OCI-LY7 (cell line): ENCODE data around the gene GULP1. TPM values are rescaled to one million over a fixed set of nuclear protein-coding genes. Genes with fewer than 3 reads are reported as not detected.

Experiments used
- BruUV-seq: library from RNA; stranded (reverse); fragments of 400-500 nt; replicated peaks from 2 replicates; lab custom pipeline; 2021; lab: Mats Ljungman, UMichigan
- CTCF ChIA-PET: fragments of 300-600 bp; sonication (Branson Sonifier 250); formaldehyde crosslinking; loops from one replicate; lab custom pipeline; 2022; ENCODE audit warnings: antibody characterized with exemption; ENCODE audit not compliant: unreplicated experiment; lab: Charles Lee
- POLR2A ChIA-PET: fragments of 300-600 bp; sonication (Branson Sonifier 250); formaldehyde crosslinking; loops from one replicate; lab custom pipeline; 2022; ENCODE audit warnings: antibody characterized with exemption; lab: Charles Lee
- DNase-seq: peaks from one replicate; pipeline ENCODE4 v3.0.0-alpha.2; 2015; ENCODE audit warnings: low spot score
- H2AFZ ChIP-seq: fragments of 200-600 bp; sonication (generic), shearing (Covaris generic); 2 replicates; pipeline ENCODE4 v1.6.1; 2014; ENCODE audit warnings: mild to moderate bottlenecking, antibody characterized with exemption, low read length, moderate library complexity
- H3K27ac ChIP-seq: fragments of 200-600 bp; sonication (generic); 2 replicates; pipeline ENCODE4 v1.5.1; 2014; ENCODE audit warnings: mixed run types, low read depth, mild to moderate bottlenecking, moderate library complexity, low read length, inconsistent platforms; ENCODE audit not compliant: poor library complexity, severe bottlenecking
- H3K36me3 ChIP-seq: fragments of 200-600 bp; sonication (generic); 2 replicates; pipeline ENCODE4 v1.6.1; 2014; ENCODE audit warnings: mild to moderate bottlenecking, antibody characterized with exemption, low read length, moderate library complexity, mixed read lengths; ENCODE audit not compliant: insufficient read depth
- H3K4me1 ChIP-seq: fragments of 200-600 bp; sonication (generic); 2 replicates; pipeline ENCODE4 v1.5.1; 2014; ENCODE audit warnings: mild to moderate bottlenecking, low read length; ENCODE audit not compliant: insufficient read depth, poor library complexity, severe bottlenecking
- H3K4me2 ChIP-seq: fragments of 200-600 bp; sonication (generic); 2 replicates; pipeline ENCODE4 v1.6.1; 2014; ENCODE audit warnings: mild to moderate bottlenecking, low read length
- H3K4me3 ChIP-seq: fragments of 200-600 bp; sonication (generic); 2 replicates; pipeline ENCODE4 v1.5.1; 2014; ENCODE audit warnings: mild to moderate bottlenecking, low read depth, low read length; ENCODE audit not compliant: poor library complexity, severe bottlenecking
- H3K79me2 ChIP-seq: fragments of 200-600 bp; sonication (generic); 2 replicates; pipeline ENCODE4 v1.6.1; 2016; ENCODE audit warnings: low read depth, mild to moderate bottlenecking, low read length, moderate library complexity, mixed read lengths; ENCODE audit not compliant: insufficient read depth
- H3K9me2 ChIP-seq: fragments of 200-600 bp; sonication (generic); 2 replicates; pipeline ENCODE4 v1.6.1; 2016; ENCODE audit warnings: mild to moderate bottlenecking, low read length, mixed read lengths; ENCODE audit not compliant: insufficient read depth
- H3K9me3 ChIP-seq: fragments of 200-600 bp; sonication (generic); 2 replicates; pipeline ENCODE4 v1.6.1; 2014; ENCODE audit warnings: mild to moderate bottlenecking, mixed run types, low read length, mixed read lengths
- H4K20me1 ChIP-seq: fragments of 200-600 bp; sonication (generic); 2 replicates; pipeline ENCODE4 v1.6.1; 2014; ENCODE audit warnings: mild to moderate bottlenecking, antibody characterized with exemption, low read length, moderate library complexity, mixed read lengths; ENCODE audit not compliant: insufficient read depth
- CTCF ChIP-seq: fragments of 200-600 bp; sonication (generic); conservative IDR thresholded peaks from 2 replicates; pipeline ENCODE4 v1.5.1; 2014; ENCODE audit warnings: mild to moderate bottlenecking, antibody characterized with exemption, low read length, moderate library complexity, mixed read lengths
- EZH2phosphoT487 ChIP-seq: fragments of 200-600 bp; sonication (generic); IDR thresholded peaks from 2 replicates; pipeline ENCODE4 v1.6.1; 2018; ENCODE audit warnings: low read depth, borderline replicate concordance, mild to moderate bottlenecking, mixed run types, antibody characterized with exemption, low read length, moderate library complexity, mixed read lengths
- intact Hi-C: fragments of 100-400 bp; cut with micrococcal nuclease; formaldehyde crosslinking; loops from one replicate; pipeline ENCODE4 v1.10.0; 2022; ENCODE audit not compliant: unreplicated experiment
- total RNA-seq, 2 experiments: library from RNA; depleted of rRNA in 1 of 2; stranded (reverse); fragments of >200 nt in 1 of 2; shearing (Covaris generic) in 1 of 2; gene quantifications; 2 replicates each; pipeline ENCODE4 v1.2.3, GENCODE V29; 2014 to 2022

Gene GULP1
- total RNA-seq, 2 experiments from 2014 or later: not detected

GRCh38 chr2:188367164-188367563, 75.5 kb downstream of the GULP1 start:
- Histone ChIP-seq H3K4me3 (no peak overlapping the region), H3K9me3 (no peaks in the 10 kb centered on the region), H3K4me2 (no peak overlapping the region), H3K4me1 (no peaks in the 10 kb centered on the region), H3K27ac (no peak overlapping the region), H3K9me2 (no peaks in the 10 kb centered on the region), H2AFZ (no peak overlapping the region), H4K20me1 (no peaks in the 10 kb centered on the region), H3K79me2 (no peaks in the 10 kb centered on the region), H3K36me3 (no peaks in the 10 kb centered on the region)
- DNase-seq: no peak
- no peak for TF ChIP-seq CTCF
- TF ChIP-seq EZH2phosphoT487: no peak
- ChIA-PET CTCF (no interaction called here), POLR2A (interaction anchor here (1.4 kb wide), 1 partner anchor 9 kb away, joined by 3 read pairs; no protein-coding TSS in a partner anchor)
- intact Hi-C loops: no loop called here
- BruUV-seq: no TSS peak

- CTCF ChIA-PET: no interaction called here
- Histone ChIP-seq H3K36me3 (no peaks in the 10 kb centered on the region), H2AFZ (no peak overlapping the region), H3K9me2 (no peaks in the 10 kb centered on the region), H4K20me1 (no peaks in the 10 kb centered on the region), H3K27ac (no peak overlapping the region), H3K4me1 (no peaks in the 10 kb centered on the region), H3K4me2 (no peak overlapping the region), H3K9me3 (no peaks in the 10 kb centered on the region), H3K79me2 (no peaks in the 10 kb centered on the region), H3K4me3 (no peak overlapping the region)
- peak; percentile 21 for DNase-seq
- POLR2A ChIA-PET: interaction anchor here (0.7 kb wide), 1 partner anchor 910 kb away, joined by 3 read pairs; no protein-coding TSS in a partner anchor
- no peak for TF ChIP-seq EZH2phosphoT487
- TF ChIP-seq CTCF: peak; percentile 72
- intact Hi-C loops: no loop called here
- no TSS peak for BruUV-seq
Observed at GRCh38 chr2:188369365-188369764, 77.7 kb downstream of the GULP1 start.

- ChIA-PET POLR2A (no interaction called here), CTCF (no interaction called here)
- no peaks in the 10 kb centered on the region for H3K79me2 ChIP-seq
- H3K4me3 ChIP-seq: no peak overlapping the region
- TF ChIP-seq EZH2phosphoT487 (no peak), CTCF (no peak)
- no peak overlapping the region for H3K4me2 ChIP-seq
- H4K20me1 ChIP-seq: no peaks in the 10 kb centered on the region
- no peaks in the 10 kb centered on the region for H3K36me3 ChIP-seq
- intact Hi-C loops: no loop called here
- no peaks in the 10 kb centered on the region for H3K9me2 ChIP-seq
- no peak overlapping the region for H2AFZ ChIP-seq
- no peak overlapping the region for H3K27ac ChIP-seq
- no TSS peak for BruUV-seq
- H3K4me1 ChIP-seq: no peaks in the 10 kb centered on the region
- DNase-seq: no peak
- no peaks in the 10 kb centered on the region for H3K9me3 ChIP-seq
Observed at GRCh38 chr2:188378371-188378950, 86.8 kb downstream of the GULP1 start.
